GM19324 (cell line): ENCODE results near the gene SRRD.
A peak's percentile ranks its signal among the peaks of the same experiment; 100 is the strongest.

Source experiments
- ATAC-seq: cut with Tn5 transposase; IDR thresholded peaks from one replicate; pipeline ENCODE4 v1.9.1; 2021; ENCODE audit warnings: mild to moderate bottlenecking, moderate library complexity; ENCODE audit not compliant: unreplicated experiment, low FRiP score

The SRRD gene

DNA sequence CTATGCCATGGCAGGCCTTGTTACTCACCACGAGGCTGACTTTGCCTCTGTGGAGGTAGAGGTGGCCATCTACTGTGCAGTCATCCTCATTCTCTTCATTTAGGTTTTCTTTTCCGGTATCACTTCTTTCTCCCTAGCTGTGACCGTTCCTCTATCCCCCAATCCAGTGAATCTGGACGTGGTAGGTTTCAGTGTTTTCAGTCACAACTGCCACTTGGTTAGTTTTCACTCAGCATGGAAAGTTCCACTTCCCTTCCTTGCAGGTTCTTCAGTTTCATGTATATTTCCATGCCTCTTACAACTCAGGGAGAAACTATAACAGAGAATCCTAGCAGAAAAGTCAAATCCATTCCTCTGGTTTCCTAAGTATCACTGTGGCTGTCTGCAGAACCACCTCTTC, 2.0 kb upstream of the SRRD start:
- no peak for ATAC-seq

DNA sequence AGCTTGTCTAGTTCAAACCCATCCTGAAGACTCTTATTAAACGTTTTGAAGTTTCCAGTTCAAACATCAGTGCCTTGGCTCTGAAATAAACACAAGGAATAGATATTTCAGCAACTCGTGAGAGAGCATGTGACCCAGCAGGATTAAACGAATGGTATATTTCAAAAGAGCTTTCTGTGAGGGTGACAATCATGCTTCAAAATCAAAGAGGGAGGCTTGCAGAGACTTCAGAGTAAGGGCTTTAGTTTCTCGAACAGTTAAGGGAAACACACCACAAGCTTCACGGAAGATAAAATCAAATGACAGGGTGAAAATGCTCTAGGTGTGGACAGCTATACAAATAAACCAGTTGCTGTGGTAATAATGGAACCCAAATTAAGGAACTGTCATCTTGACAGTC, 1.5 kb upstream of the SRRD start:
- ATAC-seq: no peak

DNA sequence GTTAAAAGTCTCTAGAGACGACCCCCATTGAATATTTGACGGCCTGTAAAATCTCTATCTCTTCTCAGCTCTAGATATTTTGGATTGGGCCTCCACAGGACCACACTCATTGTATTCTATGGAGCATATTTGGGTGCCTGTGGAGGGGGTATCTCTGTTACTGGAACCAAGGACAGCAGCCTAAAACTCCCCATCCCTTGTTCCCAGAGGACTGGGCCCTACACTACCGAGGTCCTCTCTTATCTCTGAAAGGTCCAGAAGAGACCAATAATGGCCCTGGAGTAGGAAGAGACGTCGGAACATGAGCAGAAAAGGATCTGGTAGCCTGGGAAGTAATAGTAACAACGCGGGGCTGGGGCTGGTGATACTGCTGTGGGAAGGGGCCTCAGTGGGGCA, 636 bp upstream of the SRRD start:
- no peak for ATAC-seq

DNA sequence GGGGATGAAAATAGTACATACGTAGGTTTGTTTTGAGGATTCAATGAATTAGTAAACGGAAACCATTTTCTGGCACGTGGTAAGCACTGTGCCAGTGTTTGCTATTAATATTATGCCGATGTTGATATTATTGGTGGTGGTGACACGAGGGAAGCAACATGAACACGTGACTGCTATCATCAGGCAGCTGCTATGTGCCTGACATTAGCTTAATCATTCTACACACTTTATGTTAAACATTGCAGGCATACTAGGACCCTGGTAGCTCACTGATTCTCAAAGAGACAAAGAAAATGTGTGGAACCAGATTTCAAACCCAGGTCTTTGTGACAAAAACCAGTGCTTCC, 656 bp downstream of the SRRD start:
- no peak for ATAC-seq

DNA sequence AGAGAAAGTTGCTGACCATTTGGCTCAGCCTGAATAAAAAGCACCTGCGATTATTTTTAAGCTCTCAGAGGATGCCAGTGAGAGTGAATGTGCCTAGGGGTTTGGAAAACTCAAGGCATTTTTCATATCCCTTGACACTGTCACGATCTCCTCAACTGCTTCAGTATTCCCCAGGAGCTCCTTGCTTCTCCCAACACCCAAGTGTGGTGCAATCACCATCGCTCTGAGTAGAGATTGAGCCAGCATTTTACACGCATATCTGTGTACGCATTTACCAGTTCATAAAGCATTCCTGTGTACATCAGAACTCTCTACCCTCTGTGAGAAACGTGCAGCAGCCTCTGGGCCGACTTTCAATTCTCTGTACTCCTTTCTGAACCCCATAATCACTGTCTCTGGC, 1.3 kb downstream of the SRRD start:
- no peak for ATAC-seq

DNA sequence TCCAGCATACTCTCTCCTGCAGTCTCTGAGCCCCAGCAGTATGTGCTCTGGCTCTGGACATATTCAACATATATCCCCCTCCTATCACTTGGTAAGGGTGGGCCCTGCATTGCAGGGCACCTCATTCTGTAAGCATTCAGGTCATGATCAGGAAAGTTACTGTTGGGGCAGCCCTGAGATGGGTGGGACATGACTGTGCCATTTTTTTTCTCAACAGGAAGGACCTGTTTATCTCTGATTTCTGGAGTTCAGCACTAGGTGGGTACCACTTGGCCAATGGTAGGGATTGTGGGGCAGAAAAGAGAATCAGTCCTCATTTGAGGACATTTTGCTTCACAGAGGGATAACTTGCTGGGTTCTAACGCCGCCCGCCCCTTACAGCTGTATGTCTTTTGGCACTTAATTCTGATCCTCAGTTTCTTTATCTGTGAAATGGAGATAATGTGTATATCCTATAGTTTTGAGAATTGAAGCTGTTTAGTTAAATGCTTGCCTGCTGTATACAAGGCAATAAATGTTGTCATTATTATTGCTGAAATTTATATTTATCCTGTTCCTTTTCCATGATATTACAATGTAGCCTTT, 2.2 kb downstream of the SRRD start:
- no peak for ATAC-seq

DNA sequence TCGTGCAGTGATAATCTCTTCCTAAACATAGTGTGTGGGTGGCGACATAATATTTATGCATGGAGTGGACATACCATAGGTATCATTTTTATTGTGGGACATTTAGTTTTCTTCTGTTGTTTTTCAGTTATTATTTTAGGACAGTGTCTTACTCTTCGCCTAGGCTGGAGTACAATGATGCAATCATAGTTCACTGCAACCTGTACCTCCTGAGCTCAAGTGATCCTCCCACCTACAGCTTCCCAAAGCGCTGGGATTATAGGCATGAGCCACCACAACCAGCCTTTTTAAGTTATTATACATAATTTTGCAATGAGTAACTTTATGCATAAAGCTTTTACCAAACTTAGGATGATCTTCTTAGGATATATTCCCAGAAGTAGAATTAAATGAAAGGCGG, 2.7 kb downstream of the SRRD start:
- no peak for ATAC-seq

DNA sequence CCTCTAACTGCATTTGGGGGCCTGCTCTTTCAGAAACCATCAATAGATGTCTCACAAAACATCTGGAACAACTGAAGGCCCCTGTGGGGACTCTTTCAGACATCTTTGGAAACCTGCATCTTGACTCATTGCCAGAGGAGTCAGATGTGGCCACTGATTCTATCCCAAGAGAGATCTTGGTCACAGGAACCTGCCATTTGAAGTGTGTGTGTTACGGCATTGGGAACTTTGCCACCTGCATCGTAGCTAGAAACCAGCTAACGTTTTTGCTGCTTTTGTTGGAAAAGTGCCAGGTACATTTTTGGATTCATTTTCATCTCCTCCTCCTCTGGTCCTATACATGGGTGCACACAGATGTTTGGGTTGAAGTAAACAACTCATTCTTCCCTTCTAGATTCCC, 4.3 kb downstream of the SRRD start:
- ATAC-seq: no peak

DNA sequence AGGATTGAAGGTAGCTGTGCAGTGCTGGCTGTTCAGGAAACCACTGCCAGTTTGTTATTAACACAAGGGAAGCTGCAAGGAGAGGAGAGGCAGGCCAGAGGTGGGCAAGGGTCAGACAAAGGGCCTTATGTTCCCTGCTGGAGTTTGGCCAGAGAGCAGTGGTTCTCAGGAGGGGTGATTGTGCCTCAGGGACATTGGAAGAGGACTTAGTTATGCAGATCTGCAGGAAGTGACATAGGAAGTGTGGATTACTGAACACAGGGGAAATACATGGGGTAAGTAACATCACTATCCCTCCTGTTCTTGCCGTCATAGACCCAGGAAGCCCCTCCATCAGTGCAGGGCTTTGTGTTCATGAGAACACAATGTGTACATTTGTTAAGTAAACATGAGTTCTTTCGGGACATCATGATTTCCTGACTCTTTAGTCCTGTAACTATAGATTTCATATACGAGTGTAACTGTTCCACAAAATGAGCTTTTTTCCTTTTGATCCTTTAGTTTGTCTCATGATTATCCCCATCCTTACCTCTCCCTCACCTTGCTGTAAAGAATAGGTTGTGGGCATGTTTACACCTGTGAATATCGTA, 5.9 kb downstream of the SRRD start:
- ATAC-seq: no peak

DNA sequence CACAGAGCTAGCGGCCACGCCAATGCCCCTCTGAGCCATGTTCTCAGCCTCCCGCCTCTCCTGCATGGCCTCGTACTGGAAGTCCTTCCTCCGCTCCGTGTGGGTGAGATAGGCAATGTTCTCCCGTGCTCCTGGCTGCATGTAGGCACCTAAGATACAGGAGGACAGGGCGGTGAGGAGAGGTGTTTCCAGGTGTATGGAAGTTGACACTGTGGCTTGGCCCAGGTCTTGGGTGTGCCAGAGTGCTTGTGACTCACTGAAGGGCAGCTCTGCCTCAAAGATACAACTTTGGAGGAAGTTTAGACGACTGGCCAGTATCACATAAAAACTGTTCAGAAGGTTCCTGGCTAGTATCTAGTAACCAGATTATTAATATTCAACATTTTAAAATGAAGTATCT, 8.5 kb downstream of the SRRD start:
- ATAC-seq: no peak

DNA sequence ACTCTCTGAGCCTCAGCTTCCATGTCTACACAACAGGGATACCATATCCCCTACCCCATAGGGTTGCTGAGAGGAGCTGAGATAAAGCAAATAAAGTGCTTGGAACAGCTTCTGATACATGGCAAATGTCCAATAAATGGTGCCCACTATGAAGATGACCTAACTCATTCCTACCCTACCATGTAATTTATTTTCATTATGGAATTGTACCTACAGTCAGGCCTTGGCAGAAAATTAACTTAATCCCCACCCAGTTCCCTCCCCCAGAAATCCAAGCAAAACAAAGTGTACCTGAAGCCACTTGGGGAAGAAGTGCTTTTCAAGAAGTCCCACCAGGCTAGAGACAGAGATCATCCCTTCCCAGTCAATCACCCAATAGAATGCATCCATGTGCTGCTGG, 10.8 kb downstream of the SRRD start:
- no peak for ATAC-seq

DNA sequence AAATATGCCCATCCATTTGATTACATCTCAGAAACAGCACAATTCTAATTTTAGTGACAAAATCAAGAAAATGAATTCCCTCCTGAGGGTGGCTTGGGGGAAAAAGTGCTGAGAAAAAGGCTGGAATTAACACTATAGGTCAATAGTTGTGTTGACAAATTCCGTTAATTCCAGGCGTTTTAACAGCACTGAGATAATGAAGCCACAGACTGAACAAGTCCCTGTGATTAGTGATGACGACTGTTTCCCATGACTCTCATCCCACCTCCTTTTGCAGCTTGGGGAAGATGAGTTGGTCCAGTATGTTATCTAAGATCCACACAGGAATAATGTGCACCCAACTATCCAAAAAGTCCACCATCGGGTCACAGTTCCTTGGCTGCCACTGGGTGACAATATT, 12.8 kb downstream of the SRRD start:
- ATAC-seq: no peak

DNA sequence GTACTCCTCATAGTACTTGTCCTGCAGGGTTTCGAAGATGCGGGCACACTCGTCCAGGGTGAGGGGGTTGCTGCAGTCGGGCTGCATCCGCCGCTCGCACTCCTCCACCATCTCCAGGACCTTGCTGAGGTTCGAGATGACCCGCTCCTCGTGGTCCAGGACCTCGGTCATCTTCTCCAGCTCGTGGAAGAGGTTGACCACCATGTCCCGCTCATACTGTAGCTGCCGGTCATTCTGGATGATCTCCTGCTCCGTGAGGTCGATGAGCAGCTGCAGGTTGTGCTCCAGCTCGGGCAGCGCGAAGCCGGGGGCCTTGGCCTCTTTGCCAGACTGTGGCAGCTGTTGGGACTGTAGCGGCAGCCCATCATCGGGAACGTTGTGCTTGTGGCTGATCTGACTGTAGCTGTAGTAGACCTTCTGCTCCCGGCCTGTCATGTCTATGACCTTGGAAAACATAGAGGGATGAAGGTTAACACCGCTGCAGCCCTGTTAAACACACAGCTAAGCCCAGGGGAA, 15.6 kb downstream of the SRRD start:
- no peak for ATAC-seq

DNA sequence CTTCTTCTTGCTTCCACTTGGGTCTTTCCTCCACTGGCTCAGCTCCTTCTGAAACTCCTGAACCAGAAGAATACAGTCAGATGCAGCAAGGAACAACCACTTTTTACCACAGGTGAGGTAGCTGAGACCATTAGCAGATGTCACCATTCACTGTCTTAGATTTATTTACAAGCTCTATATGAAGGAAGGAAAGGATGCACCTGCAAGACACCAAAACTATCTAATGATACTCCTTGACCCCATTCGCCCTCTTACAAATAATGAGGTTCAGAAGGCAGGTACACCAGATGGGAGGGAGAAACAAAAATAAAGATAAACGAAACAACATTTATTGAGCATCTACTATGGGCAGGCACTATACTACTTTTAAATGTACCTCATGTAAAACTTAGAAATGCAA, 18.3 kb downstream of the SRRD start:
- no peak for ATAC-seq

DNA sequence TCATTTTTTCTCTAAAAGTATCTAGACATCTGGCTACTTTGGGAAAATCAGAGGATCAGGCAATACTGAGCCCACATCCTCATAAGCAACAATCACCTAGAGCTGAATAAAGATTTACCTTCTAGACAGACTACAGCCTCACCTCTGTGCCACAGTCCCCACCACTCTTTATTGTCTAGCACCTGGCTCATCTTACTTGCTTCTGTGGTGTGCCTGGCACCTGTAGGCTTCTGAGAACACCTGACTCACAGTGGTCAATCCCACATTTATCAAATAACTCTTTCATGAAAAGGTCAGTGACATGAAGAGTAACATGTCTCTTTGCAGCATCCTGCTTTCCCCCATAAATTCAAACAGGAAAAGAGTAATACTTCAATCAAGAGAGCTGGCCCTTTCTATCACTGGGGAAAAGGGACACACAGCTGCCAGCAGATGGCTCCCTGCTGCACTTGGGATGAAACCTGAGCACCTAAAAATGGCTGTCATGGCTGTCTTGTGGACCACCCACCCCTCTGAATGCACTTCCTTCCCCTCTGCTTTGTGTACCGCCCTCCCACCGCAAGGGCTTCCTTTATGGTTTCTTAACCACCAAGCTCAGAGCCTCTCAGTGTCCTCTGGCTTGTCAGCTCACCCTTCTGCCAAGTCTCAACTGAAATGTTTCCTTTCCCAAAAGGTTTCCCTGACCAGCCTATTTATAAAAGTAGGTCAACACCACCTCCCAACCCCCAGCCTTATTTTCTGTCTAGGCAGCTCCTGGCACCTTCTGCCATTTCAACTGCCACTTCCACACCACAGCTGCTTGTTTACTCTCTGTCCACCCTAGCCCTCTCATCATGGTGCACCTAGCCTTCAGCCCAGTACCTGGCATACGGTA, 19.2 kb downstream of the SRRD start:
- no peak for ATAC-seq

DNA sequence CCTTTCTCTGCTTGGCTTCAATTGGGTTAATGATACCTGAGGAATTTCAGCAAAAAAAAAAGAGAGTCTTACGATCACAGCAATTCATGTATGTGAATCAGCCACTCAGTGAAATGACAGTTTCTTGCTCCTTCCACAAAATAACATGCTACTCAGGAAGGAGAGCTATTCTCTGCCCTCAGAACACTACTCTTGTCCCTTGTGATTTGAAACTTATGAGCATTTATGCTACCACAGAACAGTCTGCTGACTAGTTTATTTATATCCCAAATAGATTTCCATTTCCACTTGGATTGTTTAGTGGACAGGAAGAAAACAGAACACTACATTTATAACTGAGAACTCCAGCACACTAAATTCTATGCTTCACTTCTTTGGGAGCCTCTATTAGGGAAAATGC, 20.1 kb downstream of the SRRD start:
- no peak for ATAC-seq

DNA sequence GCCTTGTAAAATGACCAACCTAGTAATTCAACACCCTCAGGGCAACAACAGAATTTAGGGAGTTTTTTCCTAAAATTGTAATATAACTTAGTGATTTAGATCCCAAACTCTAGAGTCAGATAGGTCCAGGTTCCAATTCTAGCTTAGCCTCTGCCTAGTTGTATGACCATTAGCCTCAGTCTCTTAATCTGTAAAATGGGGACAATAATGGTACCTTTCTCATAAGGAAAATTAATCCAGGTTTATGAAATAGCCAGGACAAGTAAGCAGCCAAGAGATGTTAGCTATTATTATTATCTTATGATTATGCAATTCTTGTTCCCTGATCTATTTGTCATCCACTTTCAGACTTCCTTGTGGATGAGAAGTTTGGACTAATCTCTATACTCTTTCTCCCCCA, 24.5 kb downstream of the SRRD start:
- ATAC-seq: no peak

DNA sequence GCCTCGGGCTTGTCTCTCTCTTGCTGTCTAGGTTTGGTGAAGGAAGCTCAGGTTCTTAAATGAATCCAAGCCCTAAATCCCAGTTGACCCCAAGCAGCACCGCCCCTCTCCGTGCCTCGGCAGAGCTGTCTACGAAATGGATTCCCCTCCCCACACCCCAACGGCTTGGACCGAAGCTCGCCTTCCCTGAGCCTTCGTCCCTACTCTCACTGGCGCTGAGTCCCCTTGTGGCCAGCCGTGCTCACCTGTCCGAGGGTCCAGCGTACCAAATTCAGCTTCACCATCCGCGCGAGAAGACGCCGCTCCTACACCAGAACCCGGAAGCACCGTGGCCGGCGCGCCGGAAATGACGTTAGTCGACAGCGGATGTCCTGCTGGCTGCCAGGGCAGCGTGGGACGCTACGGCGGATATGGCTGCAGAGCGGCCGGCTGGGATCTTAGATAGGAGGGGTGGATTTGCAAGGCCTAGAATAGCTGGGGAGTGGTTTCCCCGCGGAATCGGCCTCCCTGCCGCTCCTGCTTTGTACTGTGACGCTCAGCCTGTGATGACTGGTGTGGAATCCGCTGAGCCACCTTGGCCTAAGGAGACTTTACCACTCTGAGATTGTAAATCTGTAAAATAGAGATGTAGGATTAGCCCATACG, 28.6 kb downstream of the SRRD start, which contains the start of gene TFIP11:
Gene TFIP11 (minus strand): TSS at position 325 of the 645 bp plus-strand sequence. CDS start 2,201 bp downstream, outside the sequence.
- ATAC-seq: peak; percentile 94

DNA sequence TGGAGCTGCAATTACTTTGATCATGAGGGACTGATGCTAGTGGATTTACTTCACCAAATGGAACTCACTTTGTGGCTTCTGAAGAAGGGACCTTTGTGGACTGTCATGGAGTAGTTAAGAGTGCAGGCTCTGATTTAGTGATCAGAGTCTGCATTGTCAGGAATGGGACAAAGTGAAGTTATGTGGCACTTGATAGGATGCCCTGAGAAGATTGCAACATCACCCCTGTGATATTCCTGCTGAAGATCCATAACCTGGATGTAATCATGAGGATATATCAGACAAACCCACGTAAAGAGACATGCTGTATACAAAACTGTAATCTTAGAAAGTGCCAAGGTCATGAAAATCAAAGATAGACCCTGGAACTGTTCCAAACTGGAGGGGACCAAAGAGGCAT, 30.2 kb downstream of the SRRD start:
- ATAC-seq: no peak

DNA sequence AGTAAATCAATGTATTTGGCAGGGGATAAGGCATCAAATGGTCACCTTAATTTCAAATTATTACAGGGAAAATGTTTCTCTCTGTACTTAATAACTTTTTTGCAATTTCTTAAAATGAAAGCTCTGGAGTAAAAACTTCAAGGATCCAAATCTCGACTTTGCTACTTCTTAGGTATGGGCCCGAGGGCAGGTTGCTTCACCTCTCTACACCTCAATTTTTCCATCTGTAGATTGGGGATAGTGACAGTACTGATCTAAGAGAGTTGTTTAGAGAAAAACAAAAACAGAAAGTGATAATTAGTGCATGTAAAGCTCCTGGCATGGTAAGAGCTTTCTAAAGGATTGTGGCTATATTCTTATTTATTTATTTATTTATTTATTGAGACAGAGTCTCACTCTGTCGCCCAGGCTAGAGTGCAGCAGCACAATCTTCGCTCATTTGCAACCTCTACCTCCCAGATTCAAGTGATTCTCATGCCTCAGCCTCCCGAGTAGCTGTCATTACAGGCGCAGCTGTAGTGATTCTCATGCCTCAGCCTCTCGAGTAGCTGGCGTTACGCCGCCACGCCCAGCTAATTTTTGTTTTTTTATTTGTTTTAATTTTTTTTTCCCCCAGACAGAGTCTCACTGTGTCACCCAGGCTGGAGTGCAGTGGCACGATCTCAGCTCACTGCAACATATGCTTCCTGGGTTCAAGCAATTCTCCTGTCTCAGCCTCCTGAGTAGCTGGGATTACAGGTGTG, 30.9 kb downstream of the SRRD start:
- ATAC-seq: no peak

DNA sequence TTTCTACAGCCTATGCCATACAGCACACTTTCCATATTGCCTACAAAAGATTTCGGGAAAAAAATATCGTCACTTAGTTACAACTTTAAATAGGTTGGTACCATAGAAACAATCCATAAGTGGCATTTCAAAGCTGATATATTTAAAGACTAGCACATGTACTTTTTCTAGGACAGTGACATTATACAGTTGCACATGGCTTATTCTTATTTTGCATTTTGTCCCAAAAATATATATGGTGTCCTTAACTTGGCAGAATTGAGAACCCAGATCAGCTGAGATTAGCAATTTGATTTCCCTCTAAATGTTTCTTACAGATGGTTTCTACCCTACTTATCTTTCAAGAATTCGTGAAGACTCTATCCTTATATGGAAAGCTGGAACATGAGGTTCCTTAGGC, 32.3 kb downstream of the SRRD start:
- no peak for ATAC-seq
